Stimulated activated naive CD8-positive, alpha-beta T cell treated with anti-CD3 and anti-CD28 coated beads, Interleukin-15, Interleukin-2, amounts not matched to agents 100 ng/mL and 50 ng/mL, for 24 hours (primary cell): ENCODE measurements around the gene MTARC1.

Experiments
- H3K27ac Mint-ChIP-seq: one replicate; pipeline ENCODE4 v1.8.0; 2021; ENCODE audit warnings: mild to moderate bottlenecking, mixed read lengths
- H3K27me3 Mint-ChIP-seq: one replicate; pipeline ENCODE4 v1.8.0; 2021; ENCODE audit warnings: mixed read lengths
- H3K36me3 Mint-ChIP-seq: one replicate; pipeline ENCODE4 v1.8.0; 2021; ENCODE audit warnings: low read depth, mixed read lengths
- H3K4me1 Mint-ChIP-seq: one replicate; pipeline ENCODE4 v1.8.0; 2021; ENCODE audit warnings: low read depth, mixed read lengths
- H3K4me3 Mint-ChIP-seq: one replicate; pipeline ENCODE4 v1.8.0; 2021; ENCODE audit warnings: mild to moderate bottlenecking, mixed read lengths
- H3K9me3 Mint-ChIP-seq: one replicate; pipeline ENCODE4 v1.8.0; 2021; ENCODE audit warnings: mixed read lengths

Gene MTARC1

GRCh38 chr1:220759147-220759546 is 27.6 kb upstream of the MTARC1 start:
- Mint-ChIP-seq H3K4me3 (no peak overlapping the region), H3K27ac (no peak overlapping the region), H3K27me3 (peaks cover 15% of the 10 kb centered on the region), H3K36me3 (no peaks in the 10 kb centered on the region), H3K4me1 (no peaks in the 10 kb centered on the region), H3K9me3 (no peaks in the 10 kb centered on the region)

GRCh38 chr1:220761688-220762427 is 24.9 kb upstream of the MTARC1 start:
- H3K4me1 Mint-ChIP-seq = no peaks in the 10 kb centered on the region
- H3K27me3 Mint-ChIP-seq = peaks cover 7% of the 10 kb centered on the region
- H3K36me3 Mint-ChIP-seq = no peaks in the 10 kb centered on the region
- no peak overlapping the region for H3K27ac Mint-ChIP-seq
- no peaks in the 10 kb centered on the region for H3K9me3 Mint-ChIP-seq
- no peak overlapping the region for H3K4me3 Mint-ChIP-seq

- Mint-ChIP-seq H3K36me3 (no peaks in the 10 kb centered on the region), H3K4me1 (no peaks in the 10 kb centered on the region), H3K9me3 (no peaks in the 10 kb centered on the region), H3K27ac (no peak overlapping the region), H3K27me3 (no peaks in the 10 kb centered on the region), H3K4me3 (no peak overlapping the region)
Observed at GRCh38 chr1:220764757-220765156, 22.0 kb upstream of the MTARC1 start.

- Mint-ChIP-seq H3K4me1 (peaks cover 4% of the 10 kb centered on the region), H3K36me3 (no peaks in the 10 kb centered on the region), H3K27ac (no peak overlapping the region), H3K4me3 (no peak overlapping the region), H3K27me3 (peaks cover 3% of the 10 kb centered on the region), H3K9me3 (no peaks in the 10 kb centered on the region)
Observed at GRCh38 chr1:220767312-220768125, 19.2 kb upstream of the MTARC1 start.

GRCh38 chr1:220768126-220768601 is 18.5 kb upstream of the MTARC1 start:
- Mint-ChIP-seq H3K4me3 (no peak overlapping the region), H3K9me3 (no peaks in the 10 kb centered on the region), H3K36me3 (no peaks in the 10 kb centered on the region), H3K4me1 (peaks cover 4% of the 10 kb centered on the region), H3K27me3 (peaks cover 3% of the 10 kb centered on the region), H3K27ac (no peak overlapping the region)

- H3K4me3 Mint-ChIP-seq = no peak overlapping the region
- H3K4me1 Mint-ChIP-seq = peaks cover 4% of the 10 kb centered on the region
- no peak overlapping the region for H3K27ac Mint-ChIP-seq
- peaks cover 3% of the 10 kb centered on the region for H3K27me3 Mint-ChIP-seq
- H3K36me3 Mint-ChIP-seq = no peaks in the 10 kb centered on the region
- no peaks in the 10 kb centered on the region for H3K9me3 Mint-ChIP-seq
Observed at GRCh38 chr1:220769205-220769604, 17.5 kb upstream of the MTARC1 start.

GRCh38 chr1:220770245-220770913 is 16.3 kb upstream of the MTARC1 start:
- Mint-ChIP-seq H3K36me3 (no peaks in the 10 kb centered on the region), H3K4me3 (no peak overlapping the region), H3K27me3 (peaks cover 7% of the 10 kb centered on the region), H3K9me3 (no peaks in the 10 kb centered on the region), H3K4me1 (peaks cover 4% of the 10 kb centered on the region), H3K27ac (peak overlapping the region; percentile 26)

- no peaks in the 10 kb centered on the region for H3K36me3 Mint-ChIP-seq
- H3K9me3 Mint-ChIP-seq = no peaks in the 10 kb centered on the region
- peaks cover 18% of the 10 kb centered on the region for H3K27me3 Mint-ChIP-seq
- no peak overlapping the region for H3K27ac Mint-ChIP-seq
- no peak overlapping the region for H3K4me3 Mint-ChIP-seq
- H3K4me1 Mint-ChIP-seq = peaks cover 4% of the 10 kb centered on the region
Observed at GRCh38 chr1:220772846-220773245, 13.9 kb upstream of the MTARC1 start.

GRCh38 chr1:220775240-220775853 is 11.4 kb upstream of the MTARC1 start:
- no peak overlapping the region for H3K27ac Mint-ChIP-seq
- H3K9me3 Mint-ChIP-seq = no peaks in the 10 kb centered on the region
- H3K4me1 Mint-ChIP-seq = peaks cover under 1% of the 10 kb centered on the region
- H3K4me3 Mint-ChIP-seq = no peak overlapping the region
- no peaks in the 10 kb centered on the region for H3K36me3 Mint-ChIP-seq
- H3K27me3 Mint-ChIP-seq = peaks cover 15% of the 10 kb centered on the region

GRCh38 chr1:220776254-220776653 is 10.5 kb upstream of the MTARC1 start:
- Mint-ChIP-seq H3K4me3 (no peak overlapping the region), H3K27ac (no peak overlapping the region), H3K27me3 (peaks cover 15% of the 10 kb centered on the region), H3K36me3 (no peaks in the 10 kb centered on the region), H3K4me1 (no peaks in the 10 kb centered on the region), H3K9me3 (no peaks in the 10 kb centered on the region)

GRCh38 chr1:220776720-220777326 is 9.9 kb upstream of the MTARC1 start:
- Mint-ChIP-seq H3K4me1 (no peaks in the 10 kb centered on the region), H3K27ac (no peak overlapping the region), H3K27me3 (peaks cover 18% of the 10 kb centered on the region), H3K36me3 (no peaks in the 10 kb centered on the region), H3K4me3 (no peak overlapping the region), H3K9me3 (no peaks in the 10 kb centered on the region)

GRCh38 chr1:220783453-220783852 is 3.3 kb upstream of the MTARC1 start:
- peaks cover 59% of the 10 kb centered on the region for H3K27me3 Mint-ChIP-seq
- no peaks in the 10 kb centered on the region for H3K9me3 Mint-ChIP-seq
- no peak overlapping the region for H3K4me3 Mint-ChIP-seq

GRCh38 chr1:220784751-220785150 is 2.0 kb upstream of the MTARC1 start:
- no peak overlapping the region for H3K4me3 Mint-ChIP-seq
- H3K27ac Mint-ChIP-seq = no peak overlapping the region
- H3K27me3 Mint-ChIP-seq = peaks cover 63% of the 10 kb centered on the region
- H3K36me3 Mint-ChIP-seq = no peaks in the 10 kb centered on the region
- H3K9me3 Mint-ChIP-seq = no peaks in the 10 kb centered on the region
- no peaks in the 10 kb centered on the region for H3K4me1 Mint-ChIP-seq

More at GRCh38 chr1:220783453-220783852, 3.3 kb upstream of the MTARC1 start:
- no peak overlapping the region for H3K27ac Mint-ChIP-seq
- H3K4me1 Mint-ChIP-seq = no peaks in the 10 kb centered on the region
- H3K36me3 Mint-ChIP-seq = no peaks in the 10 kb centered on the region
